Ovary (tissue), 3 donors: ENCODE results near the gene TBCE.

Source experiments
- CTCF ChIP-seq, 3 donors: fragments of 450-650 bp in 2 of 3; fragments of 200-600 bp in 1 of 3; IDR thresholded peaks; one replicate each; pipeline versions ENCODE4 v1.5.1 to v1.8.0; 2016 to 2022; ENCODE audit warnings: antibody characterized with exemption in 3 of 3, mild to moderate bottlenecking in 1 of 3
- POLR2A ChIP-seq: fragments of 450-650 bp; IDR thresholded peaks from one replicate; pipeline ENCODE4 v1.6.1; 2017; ENCODE audit warnings: antibody characterized with exemption, mild to moderate bottlenecking, moderate library complexity
- donor health status: DM: no; HTN: no; CAD: no.

GRCh38 chr1:235494531-235494930 is 127.3 kb downstream of the TBCE start:
- TF ChIP-seq POLR2A (no peak), CTCF (IDR thresholded peaks at IDR 0.05) (no peak)
